GM18870 (cell line): ENCODE results near the gene ANKRD34C.
"Not testable (repeated sequence)": the region's sequence is repeated elsewhere in the genome, so short reads cannot be mapped to it uniquely, and the experiment has no call there.

Experiments used
- ATAC-seq: cut with Tn5 transposase; IDR thresholded peaks from one replicate; pipeline ENCODE4 v1.9.1; 2021; ENCODE audit warnings: moderate library complexity; ENCODE audit not compliant: unreplicated experiment

ANKRD34C gene

GRCh38 chr15:79310985-79311900, 28.7 kb downstream of the ANKRD34C start, which contains the start of gene TMED3:
TMED3 (plus strand) TSS chr15:79311112; CDS start chr15:79311250, 138 bp downstream.
- peak; percentile 82 for ATAC-seq

DNA sequence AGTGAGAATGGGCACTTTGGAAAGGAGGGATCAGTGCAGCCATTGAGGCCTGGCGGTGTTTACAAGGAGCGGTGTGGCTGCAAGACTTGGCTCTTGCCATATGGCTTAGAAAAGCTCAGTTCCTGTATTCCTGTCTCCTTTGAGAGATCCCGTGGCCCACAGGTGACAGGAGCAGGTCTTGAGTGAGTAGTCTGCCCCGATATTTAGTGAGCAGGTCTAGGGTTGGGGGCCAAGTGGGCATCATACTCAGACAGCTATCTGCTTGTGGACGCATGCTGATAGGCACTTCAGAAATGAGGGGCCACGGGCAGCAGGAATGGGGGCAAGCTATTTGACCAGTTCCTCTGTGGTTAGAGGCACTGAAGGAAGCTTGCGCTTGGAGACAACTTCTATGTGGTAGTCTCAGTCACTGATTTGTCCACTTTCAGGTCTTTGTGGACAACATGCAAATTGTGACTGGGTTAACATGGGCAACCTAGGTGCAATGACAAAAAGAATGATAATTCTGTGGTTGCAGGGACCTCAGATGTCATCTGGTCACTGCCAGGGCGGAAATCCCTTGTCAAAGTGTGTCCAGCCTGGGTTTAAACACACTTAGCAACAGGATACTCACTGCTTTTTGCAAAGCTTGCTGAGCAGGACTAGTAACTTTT, 29.5 kb downstream of the ANKRD34C start:
- no peak for ATAC-seq

GRCh38 chr15:79314186-79314585, 31.7 kb downstream of the ANKRD34C start:
- no peak for ATAC-seq

GRCh38 chr15:79314811-79315210, 32.3 kb downstream of the ANKRD34C start:
- ATAC-seq = no peak

GRCh38 chr15:79315623-79316328, 33.3 kb downstream of the ANKRD34C start:
- no peak for ATAC-seq

DNA sequence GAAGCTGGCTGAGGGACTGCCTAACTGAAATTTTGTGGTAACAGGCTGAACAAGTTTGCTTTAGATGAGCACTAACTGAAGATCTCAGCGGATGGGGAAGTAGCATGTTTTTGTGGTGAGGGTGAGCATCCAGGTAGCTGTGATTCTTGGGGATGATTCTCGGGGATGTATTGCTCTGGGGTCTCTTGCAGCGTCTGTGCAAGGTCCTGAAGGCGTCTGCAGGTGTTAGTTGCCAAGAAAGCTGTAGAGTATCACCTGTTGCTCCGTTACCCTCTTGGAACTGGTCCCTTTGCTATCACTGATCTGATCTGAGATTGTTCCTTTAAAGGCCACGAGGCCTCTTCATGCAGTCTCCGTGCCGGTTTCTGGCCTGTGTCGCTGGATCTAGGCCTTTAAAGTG, 34.3 kb downstream of the ANKRD34C start:
- ATAC-seq = no peak

DNA sequence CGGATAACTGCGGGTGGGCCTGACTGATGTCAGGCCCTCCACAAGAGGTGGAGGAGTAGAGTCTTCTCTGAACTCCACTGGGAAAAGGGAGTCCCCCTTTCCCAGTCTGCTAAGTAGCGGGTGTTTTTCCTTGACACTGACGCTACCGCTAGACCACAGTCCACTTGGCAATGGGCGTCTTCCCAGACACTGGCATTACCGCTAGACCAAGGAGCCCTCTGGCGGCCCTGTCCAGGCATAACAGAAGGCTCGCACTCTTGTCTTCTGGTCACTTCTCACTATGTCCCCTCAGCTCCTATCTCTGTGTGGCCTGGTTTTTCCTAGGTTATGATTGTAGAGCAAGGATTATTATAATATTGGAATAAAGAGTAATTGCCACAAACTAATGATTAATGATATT, 37.5 kb downstream of the ANKRD34C start:
- ATAC-seq = not testable (repeated sequence)

DNA sequence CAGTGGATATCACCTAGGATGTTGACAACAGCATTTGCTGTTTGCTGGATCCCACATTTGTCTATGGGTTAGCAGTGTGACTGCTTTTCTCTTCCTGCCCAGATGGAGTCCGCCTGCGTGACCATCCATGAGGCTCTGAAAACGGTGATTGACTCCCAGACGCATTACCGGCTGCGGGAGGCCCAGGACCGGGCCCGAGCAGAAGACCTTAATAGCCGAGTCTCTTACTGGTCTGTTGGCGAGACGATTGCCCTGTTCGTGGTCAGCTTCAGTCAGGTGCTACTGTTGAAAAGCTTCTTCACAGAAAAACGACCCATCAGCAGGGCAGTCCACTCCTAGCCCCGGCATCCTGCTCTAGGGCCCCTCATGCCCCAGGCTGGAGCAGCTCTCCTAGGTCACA, 39.4 kb downstream of the ANKRD34C start:
- no peak for ATAC-seq

- no peak for ATAC-seq
Observed at GRCh38 chr15:79322306-79322705, 39.8 kb downstream of the ANKRD34C start.

DNA sequence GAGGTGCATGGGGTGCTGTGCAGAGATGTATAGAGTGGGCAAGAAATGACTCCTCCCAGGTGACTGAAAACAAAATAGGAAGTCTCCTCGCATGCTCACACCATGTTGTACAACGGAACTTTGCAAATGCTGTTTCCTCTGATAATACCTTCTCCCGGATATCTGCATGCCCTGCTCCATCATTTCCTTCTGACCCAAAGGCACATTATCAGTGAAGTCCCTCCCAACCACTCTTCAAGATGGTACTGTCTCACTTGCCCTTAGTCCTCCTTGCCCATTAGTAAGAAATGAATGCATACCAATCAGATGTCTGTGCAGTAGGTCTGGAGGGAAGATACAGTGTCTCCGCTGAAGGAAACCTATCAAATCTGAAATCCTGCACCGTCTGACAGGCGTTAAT, 40.4 kb downstream of the ANKRD34C start:
- no peak for ATAC-seq

DNA sequence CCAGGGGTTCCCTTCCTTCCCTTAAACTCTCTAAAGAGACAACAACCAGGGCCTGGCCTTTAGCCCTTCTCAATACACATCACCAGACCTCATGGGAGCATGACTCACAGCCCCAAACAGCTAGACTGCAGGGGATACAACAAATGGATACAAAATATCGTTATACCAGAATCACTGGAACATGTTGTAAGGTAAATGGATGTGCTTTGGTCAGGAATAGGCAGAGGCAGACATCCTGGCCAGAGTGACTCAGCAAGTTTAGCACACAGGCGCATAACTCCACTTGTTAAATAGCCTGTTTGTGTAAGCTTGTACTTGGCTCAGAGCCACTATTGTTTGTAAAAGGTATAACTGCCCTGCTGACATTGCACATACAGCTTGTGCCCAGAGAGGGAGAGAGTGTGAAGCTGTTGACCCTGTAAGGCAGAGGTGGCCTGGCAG, 46.7 kb downstream of the ANKRD34C start:
- no peak for ATAC-seq
